GM19463 (cell line): Measurements from ENCODE around the gene ANKHD1.

Experiments
- ATAC-seq: cut with Tn5 transposase; IDR thresholded peaks from one replicate; pipeline ENCODE4 v1.9.1; 2021; ENCODE audit warnings: mild to moderate bottlenecking, moderate library complexity; ENCODE audit not compliant: unreplicated experiment

Gene ANKHD1

GRCh38 chr5:140367256-140368013, 34.2 kb upstream of the ANKHD1 start:
- no peak for ATAC-seq

DNA sequence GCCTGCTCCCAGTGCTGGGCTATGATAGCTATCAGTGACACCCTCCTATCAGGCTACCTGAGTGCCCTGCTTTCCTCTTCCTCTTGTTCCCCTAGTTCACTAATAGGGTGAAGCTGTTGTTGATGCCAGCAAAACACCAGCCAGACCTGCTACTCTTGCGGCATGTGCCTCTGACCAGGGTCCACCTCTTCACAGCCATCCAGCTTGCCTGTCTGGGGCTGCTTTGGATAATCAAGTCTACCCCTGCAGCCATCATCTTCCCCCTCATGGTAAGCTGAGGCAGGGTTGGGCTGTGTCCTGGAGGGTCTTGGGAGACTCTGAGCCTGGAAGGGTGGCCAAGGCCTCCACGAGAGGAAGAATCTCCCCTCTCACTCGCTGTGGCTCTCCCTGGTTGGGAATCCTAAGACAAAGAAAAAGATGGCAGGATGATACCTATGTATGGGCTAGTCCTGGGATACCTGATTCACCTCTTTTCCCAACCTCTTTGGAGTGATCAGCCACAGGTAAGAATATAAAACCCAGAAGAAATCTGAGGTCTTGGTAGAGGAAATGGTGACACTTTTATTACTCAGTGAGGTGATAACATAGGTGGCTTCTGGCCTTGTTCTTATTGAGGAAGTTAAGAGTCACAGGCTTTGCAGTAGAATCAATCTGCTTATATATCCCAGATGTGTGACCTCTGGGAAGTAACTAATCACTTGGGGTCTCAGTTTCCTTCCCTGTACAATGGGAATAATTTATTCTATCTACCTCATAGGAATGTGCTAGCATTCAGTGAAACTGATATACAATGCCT, 30.1 kb upstream of the ANKHD1 start:
- ATAC-seq: no peak

GRCh38 chr5:140372971-140373487, 28.6 kb upstream of the ANKHD1 start:
- ATAC-seq: peak; percentile 73

DNA sequence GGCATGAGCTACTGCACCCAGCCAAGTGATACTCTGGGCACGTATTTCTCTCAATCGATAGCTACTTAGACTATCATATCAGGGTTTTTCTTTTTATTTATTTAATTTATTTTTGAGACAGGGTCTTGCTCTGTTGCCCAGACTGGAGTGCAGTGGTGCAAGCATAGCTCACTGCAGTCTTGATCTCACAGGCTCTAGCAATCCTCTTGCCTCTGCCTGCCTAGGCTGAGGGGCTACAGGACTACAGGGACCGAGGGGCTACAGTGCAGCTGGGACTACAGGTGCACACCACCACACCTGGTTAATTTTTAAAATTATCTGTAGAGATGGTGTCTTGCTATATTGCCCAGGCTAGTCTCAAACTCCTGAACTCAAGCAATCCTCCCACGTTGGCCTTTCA, 20.3 kb upstream of the ANKHD1 start:
- no peak for ATAC-seq

- no peak for ATAC-seq
These were observed 19.7 kb upstream of the ANKHD1 start for GRCh38 chr5:140381972-140382371.

DNA sequence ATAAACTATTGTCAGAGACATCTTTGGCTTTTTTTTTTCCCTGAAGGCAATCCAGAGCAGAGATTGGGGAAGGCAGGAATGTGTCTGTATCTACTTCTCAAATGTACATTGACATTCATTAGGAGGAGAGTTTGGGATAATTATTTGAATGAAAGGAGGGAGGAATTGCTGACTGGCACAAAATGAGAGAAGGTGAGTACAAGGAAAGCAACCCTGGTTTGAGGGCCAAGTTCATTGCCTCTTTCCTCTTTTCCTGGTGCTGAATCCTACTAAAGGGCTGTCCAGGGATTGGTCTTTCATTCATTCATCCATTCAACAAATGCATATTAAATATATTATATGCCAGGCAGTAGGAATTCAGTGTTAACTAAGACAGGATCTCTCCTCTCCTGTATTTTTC, 18.8 kb upstream of the ANKHD1 start:
- no peak for ATAC-seq

DNA sequence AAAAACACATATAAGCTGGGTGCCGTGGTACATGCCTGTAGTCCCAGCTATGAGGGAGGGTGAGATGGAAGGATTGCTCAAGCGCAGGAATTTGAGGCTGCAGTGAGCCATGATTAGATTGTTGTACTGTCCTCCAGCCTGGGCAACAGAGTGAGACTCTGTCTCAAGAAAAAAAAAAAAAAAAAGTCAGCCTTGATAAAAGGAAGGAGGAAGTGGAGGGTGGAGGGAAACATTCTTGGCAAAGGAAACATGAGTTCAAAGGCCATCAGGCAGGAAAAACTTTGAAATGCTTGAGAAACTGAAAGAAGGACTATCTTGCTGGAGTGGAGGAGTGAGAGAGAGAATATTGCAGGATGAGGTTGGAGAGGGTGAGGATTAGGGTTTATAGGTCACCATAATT, 18.3 kb upstream of the ANKHD1 start:
- ATAC-seq: no peak

GRCh38 chr5:140388052-140388451, 13.6 kb upstream of the ANKHD1 start:
- ATAC-seq: no peak

DNA sequence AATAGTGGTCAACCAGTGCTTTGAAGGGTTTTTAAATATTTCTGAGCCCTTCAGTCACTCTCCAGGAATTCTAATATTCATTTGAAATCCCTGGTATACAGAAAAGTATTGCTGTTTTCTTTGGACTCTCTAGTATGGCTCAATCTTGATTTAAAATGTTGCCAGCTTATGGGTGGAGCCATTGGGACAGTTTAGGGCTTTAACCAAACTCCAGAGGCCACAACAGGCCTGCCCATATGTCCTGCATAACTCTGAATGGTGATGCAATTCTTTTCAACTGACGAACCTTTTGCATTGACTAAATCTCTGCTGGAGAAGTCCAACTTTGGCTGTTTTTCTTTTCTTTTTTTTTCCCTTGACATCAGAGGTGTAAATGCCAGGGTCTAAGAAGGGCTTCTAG, 10.3 kb upstream of the ANKHD1 start:
- ATAC-seq: no peak

- no peak for ATAC-seq
These were observed 9.9 kb upstream of the ANKHD1 start for GRCh38 chr5:140391732-140392131.

DNA sequence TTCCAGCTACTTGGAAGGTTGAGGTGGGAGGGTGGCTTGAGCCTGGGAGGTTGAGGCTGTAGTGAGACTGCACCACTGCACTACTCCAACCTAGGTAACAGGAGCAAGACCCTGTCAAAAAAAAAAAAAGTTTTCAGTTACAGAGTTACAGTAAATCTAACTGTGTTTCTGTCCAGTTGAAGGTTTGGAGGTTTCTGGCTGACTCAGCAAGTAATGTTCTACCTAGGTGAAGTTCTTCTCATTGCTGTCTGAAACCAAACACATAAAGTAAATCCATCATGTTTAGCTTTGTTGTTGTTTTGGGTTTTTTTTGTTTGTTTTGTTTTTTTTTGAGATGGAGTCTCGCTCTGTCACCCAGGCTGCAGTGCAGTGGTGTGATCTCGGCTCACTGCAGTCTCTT, 7.9 kb upstream of the ANKHD1 start:
- ATAC-seq: no peak

DNA sequence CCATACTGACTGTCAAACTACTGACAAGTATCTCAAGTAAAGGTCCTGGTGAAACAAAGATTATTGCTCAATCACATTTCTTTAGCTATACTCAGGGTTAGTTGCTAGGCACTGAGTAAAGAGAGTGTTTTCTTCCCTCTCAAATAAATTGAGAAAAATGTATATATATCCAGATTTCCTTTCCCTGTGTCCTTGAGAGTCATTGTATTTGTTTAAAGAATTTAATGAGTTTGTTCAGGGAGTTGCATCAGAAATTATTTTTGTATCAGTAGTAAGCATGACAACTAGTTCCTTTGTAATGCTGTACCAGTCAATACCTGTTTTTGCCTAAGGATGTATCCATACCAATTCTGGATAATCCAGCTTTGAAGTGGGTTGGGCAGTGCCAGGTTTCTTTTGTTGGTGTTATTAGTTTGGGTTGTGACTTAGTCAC, 3.2 kb upstream of the ANKHD1 start:
- ATAC-seq: no peak

DNA sequence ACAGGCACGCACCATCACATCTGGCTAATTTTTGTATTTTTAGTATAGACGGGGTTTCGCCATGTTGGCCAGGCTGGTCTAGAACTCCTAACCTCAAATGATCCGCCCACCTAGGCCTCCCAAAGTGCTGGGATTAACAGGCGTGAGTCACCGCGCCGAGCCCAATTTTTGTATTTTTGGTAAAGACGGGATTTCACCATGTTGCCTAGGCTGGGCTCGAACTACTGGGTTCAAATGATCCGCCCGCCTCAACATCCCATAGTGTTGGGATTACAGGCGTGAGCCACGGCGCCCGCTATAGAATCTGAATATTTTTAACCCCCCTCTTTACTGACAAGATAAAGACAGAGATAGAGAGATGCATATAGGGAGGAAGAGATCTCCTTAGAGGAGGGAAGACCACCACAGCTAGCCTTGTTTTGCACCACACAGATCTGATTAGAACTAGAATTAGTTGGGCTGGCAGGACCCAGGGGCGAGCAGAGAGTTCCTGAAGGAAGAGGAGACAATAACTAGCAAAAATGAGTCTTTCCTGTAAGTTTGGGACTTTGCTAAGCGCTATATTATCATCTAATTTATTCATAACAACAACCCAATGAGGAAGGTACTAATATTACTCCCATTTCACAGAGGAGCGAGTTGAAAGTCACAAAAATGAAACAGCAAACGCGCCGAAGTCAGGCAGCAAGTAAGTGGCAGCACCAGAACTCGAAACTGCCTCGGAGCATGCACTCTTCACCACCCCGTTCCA, 1.5 kb upstream of the ANKHD1 start:
- ATAC-seq: peak; percentile 0

GRCh38 chr5:140400730-140401361, 787 bp upstream of the ANKHD1 start:
- ATAC-seq: peak; percentile 54

DNA sequence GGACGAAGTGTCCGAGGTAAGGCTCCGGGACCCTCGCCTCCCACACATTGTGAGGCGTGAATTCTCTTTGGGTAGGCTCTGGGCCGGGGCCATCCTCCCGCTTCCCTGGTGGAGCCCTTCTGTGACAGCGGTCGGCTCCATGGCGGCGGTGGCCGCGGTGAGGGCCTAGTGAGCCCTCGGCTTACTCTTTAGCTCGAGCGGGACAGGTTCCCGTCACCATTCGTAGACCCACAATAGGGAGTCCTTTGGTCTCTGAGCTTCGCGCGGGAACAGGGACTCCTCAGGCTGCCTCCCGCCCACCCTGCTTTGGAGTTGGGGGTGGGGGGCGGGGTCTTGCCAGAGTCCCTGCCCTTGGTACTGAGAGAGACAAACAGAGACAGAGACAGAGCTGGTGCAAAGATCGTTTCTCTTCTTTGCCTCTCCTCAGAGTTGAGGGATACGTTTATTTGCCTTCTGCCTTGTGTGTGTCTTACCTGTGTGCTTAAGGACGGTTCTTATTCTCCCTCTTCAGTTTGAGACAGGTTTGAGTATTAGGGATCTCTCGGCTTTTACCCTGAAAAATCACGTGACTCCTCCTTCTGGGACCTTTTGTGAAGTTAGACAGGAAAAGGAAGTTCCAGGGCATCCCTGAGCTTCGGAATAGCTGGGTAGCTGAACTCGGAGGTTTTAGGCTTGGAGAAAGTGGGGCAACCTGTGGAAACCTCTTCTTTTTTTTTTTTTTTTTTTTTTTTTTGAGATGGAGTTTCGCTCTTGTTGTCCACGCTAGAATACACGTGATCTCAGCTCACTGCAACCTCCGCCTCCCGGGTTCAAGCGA, 833 bp downstream of the ANKHD1 start:
- no peak for ATAC-seq

DNA sequence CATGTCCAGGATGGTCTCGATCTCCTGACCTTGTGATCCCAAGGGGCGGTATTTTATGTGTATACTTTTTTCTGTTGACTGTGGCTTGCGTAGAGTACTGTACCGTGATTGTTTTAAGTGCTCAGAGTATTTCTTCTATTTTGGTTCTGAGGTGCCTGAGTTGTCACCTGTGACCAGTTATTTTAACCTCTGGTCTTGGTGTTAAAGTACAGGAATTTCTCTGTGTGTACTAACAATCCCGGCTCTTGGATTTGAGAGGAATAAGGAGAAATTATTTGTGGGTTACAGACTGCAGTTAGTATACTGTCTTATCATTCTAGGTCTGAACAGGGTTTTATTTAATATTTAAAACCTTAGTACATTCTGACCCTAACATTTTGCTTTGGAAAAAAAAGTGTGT, 2.0 kb downstream of the ANKHD1 start:
- ATAC-seq: no peak

- ATAC-seq: no peak
These were observed 7.2 kb downstream of the ANKHD1 start for GRCh38 chr5:140408750-140409241.

DNA sequence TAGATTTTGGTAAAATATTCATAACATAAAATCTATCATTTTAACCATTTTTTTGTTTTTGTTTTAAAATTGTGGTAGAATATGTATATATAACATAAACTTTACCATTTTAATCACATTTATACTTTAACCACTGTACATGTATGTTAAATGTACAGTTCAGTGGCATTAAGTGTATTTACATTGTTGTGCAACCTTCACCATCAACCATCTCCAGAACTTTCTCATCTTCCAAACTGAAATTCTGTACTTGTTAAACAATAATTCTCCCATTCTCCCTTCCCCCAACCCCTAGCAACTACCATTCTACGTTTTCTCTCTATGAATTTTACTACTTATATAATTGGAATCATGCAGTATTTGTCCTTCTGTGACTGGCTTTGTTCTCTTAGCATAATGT, 11.6 kb downstream of the ANKHD1 start:
- no peak for ATAC-seq

DNA sequence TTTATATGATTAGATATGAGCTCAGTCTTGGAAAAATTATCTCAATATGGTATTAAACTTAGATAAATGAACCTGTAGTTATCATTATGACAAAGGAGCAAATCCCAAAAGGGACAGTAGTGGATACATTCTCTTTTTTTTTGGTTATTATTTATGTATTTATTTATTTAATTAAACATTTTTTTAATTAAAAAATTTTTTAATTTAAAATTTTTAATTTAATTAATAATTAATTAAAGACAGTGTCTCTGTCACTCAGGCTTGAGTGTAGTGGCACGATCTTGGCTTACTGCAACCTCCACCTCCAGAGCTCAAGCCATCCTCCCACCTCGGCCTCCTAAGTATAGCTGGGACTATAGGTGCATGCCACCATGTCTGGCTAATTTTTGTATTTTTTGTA, 15.6 kb downstream of the ANKHD1 start:
- ATAC-seq: no peak
